GM19397 (cell line): ENCODE data around the gene DGCR2.
"Not testable (repeated sequence)": the region's sequence is repeated elsewhere in the genome, so short reads cannot be mapped to it uniquely, and the experiment has no call there.

Experiments used
- ATAC-seq: cut with Tn5 transposase; IDR thresholded peaks from one replicate; pipeline ENCODE4 v1.9.1; 2021; ENCODE audit warnings: mild to moderate bottlenecking, moderate library complexity; ENCODE audit not compliant: unreplicated experiment

Gene DGCR2

DNA sequence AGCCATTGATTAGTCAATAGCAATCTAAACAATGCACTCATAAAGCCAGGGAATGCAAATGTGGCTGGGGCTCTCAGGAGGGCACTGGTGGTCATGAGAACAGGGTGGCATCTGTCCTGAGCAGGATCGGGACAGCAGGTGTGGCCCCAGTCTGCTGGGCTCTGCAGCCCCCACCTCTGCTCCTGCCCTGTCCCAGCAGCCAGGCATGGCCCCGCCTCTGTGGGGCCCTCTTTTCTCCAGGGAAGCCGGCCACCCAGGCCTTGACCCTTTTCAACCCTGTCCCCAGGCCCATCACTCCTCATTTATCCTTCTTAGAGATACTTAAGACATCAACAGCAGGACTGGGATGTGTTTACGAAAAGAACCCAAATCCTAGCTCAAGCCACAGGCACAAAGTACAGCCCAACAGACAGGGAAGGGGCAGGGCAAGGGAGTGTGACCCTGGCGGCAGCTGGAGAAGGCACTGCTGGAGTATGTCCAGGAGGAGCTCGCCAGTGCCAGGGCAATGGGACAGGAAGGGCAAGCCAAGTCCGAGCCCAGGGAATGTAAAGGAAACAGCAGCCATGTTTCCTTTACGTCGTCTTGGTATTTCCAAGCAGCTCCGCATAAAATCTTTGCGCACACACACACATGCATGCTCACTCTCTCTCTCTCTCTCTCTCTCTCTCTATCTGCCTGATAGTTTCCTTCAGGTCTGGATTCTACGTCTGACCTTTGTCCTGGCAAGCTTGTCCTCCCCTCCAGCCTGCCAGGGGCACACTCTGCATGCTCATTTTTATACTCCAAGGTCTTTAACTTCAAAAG lies 59.9 kb downstream of the DGCR2 start:
- ATAC-seq: no peak

GRCh38 chr22:19061471-19062138 lies 60.6 kb downstream of the DGCR2 start:
- no peak for ATAC-seq

- no peak for ATAC-seq
These were observed 61.7 kb downstream of the DGCR2 start for GRCh38 chr22:19060356-19061009.

GRCh38 chr22:19059481-19060278 lies 62.5 kb downstream of the DGCR2 start:
- no peak for ATAC-seq

DNA sequence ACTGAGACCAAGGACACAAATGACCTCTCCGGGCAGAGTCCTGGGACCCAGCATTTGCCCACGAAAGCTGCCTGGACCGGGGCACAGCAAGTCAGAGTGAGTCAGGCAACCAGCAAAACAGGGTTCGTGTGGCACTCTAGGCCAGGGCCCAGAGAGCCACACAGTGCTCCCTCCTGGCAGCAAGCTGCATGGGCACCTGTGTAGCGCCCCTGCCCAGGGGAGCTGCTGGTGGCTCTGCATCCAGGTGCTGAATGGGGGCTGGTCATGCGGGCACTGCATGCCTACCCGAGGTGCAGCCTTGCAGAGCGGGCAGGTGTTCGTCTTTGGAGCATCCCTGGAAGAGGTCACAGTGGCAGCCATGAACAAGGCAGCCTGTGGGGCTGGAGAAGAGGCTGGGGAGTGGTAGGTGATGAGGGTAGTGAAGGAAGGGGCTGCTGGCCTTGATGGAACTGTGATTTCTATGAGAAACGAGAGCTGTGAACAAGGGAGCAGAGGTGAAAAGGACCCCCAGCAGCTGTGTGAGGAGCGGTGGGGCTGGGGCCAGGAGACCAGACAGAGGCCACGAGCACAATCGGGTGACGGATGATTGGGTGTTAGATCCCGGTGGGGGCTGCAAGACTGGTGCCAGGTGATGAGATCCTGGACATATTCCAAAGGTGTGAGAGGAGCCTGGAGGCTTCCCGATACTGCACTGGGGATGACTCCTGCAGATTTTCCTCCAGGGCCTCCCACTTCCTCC lies 63.3 kb downstream of the DGCR2 start:
- no peak for ATAC-seq

DNA sequence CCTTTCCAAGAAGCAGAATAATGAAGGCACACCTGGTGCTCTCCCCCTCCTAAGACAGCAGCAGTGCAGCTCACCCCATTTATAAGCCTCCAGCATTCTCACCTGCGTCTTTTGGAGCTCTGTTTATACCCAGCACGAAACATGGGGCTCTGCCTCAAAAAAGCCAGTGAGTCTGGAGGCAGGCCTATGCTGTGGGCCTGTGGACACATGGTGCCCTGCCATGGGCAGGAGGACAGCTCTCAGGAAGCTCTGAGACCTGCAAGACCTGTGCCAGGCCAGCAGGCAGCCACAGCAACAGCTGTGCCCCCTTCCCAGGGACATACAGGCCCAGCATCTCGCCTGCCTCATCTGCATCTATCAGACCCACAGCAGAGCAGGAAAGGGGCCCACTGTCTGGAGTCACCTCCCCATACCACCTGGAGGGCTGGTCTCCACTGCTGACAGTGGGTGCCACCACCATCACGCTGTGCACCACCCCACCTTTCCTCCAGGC lies 64.2 kb downstream of the DGCR2 start:
- ATAC-seq: no peak

DNA sequence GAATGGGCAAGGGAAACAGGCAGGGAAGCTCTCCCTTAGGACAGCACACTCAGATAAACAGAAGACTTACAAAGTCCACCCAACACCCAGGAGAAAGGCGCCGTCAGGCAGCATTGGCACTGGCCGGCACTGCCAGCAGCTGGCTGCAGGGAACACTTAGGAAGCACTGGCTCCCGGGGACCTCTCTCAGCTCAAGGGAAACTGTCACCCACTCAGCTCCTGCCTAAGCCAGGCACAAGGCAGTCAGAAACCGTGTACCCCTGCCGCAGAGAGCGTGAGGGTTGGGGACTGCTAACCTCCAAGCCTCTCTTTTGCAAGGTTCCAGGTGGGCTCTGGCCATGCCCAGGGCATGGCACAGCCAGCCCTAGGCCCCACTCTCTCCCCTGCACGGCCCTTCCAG lies 64.7 kb downstream of the DGCR2 start:
- no peak for ATAC-seq

- ATAC-seq: no peak
These were observed 65.2 kb downstream of the DGCR2 start for GRCh38 chr22:19056951-19057401.

DNA sequence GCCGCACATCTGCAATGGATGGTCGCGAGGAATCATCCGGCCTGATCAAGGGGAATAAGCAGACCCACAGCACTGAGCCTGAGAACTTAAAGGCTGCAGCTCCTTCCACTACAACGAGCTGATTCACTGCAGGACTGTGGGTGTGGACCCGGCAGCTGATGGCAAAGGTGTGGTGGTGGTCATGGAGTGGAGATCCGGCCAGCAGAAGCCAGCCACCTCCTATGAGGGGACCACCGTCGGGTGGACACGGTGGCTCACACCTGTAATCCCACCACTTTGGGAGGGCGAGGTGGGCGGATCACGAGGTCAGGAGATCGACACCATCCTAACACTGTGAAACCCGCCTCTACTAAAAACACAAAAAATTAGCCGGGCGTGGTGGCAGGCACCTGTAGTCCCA lies 66.4 kb downstream of the DGCR2 start:
- ATAC-seq: no peak

DNA sequence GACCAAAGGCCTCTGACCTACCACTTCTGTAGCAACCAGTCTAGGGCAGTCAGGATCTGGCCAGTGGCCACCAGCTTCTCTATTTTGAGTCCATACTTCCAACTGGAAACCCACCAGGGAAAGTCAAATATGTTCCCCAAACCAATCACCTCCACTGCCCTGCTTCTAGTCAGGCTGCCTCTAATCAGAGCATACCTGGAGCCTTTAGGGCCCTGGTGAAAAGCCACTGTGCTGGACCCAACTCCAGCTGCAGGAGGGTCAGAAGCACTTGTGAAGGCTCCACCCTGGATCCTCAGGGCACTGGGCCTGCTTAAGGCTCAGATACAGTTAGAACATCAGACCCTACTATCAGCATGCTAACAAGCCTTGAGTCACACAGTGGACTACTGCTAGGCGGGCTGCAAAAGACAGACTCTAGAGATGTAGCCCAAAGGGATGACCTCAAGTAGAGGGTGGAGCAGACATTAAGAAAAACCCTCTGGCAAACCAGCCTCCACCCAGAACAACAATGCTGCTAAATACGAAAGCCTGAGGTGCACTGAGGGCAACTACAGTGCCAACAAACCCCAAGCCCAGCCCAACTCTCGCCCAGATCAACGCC lies 69.2 kb downstream of the DGCR2 start:
- ATAC-seq: no peak

DNA sequence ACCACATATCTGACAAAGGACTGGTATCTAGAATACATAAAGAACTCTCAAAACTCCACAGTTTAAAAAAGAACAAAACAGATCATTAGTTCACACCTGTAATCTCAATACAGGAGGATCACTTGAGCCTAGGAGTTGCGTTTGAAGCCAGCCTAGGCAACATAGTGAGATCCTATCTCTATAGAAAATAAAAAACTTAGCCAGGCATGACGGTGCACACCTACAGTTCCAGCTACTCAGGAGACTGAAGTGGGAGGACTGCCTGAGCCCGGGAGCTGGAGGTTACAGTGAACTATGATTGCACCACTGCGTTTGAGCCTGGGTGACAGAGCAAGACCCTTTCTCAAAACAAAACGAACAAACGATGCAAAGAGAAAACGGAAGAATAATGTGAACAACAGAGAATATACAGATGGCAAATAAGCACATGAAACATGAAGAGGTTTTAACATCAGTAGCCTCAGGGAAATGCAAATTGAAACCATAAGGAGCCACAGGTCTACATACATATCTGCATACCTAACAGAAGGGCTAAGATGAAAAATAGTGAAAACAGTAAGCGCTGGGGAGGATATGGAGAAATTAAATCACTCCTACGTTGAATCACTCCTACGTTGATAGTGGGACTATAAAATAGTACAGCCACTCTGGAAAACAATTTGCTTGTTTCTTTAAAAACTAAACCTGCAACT lies 70.7 kb downstream of the DGCR2 start:
- no peak for ATAC-seq

DNA sequence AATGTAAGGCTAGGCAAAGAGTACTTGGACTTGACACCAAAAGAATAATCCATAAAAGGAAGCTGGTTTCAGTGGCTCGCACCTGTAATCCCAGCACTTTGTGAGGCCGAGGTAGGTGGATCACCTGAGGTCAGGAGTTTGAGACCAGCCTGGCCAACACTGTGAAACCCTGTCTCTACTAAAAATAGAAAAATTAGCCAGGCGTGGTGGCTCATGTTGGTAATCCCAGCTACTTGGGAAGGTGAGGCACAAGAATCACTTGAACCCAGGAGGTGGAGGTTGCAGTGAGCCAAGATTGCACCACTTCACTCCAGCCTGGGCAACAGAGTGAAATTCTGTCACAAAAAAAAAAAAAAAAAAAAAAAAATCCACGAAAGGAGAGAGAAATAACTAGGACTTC lies 71.4 kb downstream of the DGCR2 start:
- ATAC-seq: not testable (repeated sequence)

DNA sequence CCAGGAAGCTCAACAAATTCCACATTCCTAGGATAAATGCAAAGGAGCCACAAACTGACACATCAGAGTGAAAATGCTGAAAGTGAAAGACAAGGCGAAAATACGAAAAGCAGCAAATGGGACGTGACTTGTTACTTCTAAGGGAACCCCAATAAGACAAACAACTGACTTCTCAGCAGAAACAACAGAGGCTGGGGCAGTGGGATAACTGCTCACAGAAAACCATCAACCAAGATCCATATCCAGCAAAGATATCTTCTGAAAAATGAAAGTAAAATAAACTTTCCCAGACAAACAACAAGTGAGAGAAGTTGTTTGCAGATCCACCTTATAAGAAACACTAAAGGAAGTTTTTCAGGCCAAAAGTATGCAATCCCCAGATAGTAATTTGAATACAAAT lies 72.1 kb downstream of the DGCR2 start:
- no peak for ATAC-seq

DNA sequence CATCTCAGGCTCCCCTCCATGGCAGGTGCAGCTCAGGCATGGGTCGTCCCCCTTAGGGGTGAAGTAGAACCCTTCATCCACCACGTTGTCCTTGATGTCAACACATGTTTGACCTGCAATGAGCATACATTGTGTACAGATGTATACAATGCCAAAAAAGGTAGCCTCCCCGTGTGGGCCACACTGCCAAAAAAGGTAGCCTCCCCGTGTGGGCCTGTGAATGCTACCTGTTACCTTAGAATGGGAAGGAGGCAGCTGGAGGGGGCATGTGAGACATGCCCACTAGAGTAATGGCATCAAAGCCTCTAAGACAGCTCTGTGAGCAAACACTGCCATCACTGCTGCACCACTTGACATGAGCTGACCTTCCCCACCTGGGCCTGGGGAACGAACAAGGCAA lies 73.7 kb downstream of the DGCR2 start:
- no peak for ATAC-seq

DNA sequence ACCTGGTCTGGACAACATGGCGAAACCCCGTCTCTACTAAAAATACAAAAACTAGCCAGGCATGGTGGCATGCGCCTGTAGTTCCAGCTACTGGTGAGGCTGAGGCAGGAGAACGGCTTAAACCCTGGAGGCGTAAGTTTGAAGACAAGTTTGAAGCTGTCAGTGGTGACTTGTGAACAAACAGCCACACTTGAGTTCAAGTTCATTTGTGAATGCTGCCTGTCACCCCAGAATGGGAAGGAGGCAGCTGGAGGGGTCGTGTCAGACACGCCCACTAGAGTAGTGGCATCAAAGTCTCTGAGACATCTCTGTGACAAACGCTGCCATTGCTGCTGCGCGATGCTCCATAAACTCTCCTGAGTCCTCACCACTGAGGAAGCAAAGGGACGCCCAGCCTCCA lies 74.2 kb downstream of the DGCR2 start:
- no peak for ATAC-seq

DNA sequence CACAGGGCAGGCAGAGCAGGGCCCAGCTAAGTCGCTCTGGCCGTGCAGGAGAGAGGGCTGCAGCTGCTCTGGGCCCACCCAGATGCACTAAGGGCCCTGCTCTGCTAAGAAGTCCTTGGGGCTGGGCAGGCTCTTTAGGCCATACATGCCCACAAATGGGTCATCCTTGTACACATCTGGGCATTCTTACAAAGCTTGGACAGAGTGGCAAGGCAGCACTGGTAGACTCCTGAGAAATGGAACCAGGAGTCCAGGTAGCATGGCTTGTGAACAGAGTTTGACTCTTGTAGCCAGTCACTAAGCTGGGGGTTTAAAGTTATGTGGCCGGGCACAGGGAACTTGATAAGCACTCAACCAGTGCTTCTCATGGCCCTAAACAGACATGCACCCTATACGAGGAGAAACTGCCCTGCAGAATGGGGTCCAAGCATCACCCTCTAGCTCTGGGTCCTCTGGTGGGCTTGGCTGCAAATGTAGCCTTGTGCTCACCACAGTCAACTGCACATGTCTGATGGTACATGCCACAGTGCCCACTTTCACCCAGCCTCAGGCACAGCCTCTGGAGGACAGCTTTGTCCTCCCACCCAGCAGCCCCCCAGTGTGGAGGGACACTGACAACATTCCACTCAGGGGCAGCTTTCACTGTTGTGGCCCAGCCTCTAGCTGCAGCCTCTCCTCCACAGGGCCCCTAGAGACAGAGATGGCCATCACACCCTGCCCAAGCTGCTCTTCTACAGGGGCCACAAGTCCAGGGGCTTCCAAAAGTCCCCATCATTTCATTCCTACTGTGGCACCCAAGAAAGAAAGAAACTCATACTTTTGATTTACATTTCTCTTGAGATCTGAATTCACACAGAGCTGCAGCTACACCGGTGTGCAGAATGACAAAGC lies 75.2 kb downstream of the DGCR2 start:
- no peak for ATAC-seq

DNA sequence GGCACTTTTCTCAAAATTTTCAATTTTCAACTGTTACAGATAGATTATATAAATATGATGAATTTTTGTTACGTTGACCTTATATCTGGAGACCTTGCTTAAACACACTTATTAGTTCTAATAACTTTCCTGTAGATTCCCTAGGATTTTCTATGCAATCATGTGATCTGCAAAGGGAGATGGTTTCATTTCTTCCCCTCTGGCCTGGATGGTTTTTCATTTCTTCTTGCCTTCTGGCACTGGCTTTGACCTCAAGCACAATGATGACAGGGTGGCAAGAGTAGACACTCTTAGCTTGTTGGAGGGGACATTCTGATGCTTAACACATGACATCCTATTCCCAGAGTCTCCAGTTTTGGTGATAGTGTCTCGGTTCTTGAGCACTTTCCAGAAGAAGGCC lies 75.9 kb downstream of the DGCR2 start:
- ATAC-seq: no peak

DNA sequence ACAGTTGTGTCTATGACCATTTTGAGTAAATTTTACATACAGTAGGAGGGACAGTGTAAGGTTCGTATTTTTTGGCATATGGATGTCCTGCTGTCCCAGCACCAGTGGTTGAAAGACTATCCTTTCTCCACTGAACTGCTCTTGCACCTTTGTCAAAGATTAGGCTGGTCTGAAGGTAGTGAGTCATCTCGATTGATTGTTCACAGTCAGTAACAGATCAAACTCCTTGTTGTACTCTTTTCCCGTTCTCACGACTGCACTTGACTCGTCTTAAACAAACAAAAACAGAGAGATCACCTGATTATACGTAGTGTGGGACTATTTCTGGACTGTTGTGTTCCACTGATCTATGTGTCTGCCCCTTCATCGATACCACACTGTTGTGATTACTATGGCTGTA lies 77.1 kb downstream of the DGCR2 start:
- no peak for ATAC-seq
